DOHH2 (cell line): ENCODE measurements around the gene INPP5F.

Experiments used
- H3F3A ChIP-seq: fragments of 200-600 bp; sonication (generic), shearing (Covaris generic); 2 replicates; pipeline ENCODE4 v1.6.0; 2016; ENCODE audit warnings: antibody characterized with exemption, mild to moderate bottlenecking; ENCODE audit not compliant: control insufficient read depth, insufficient read depth
- H3K27ac ChIP-seq: fragments of 200-600 bp; sonication (generic); 2 replicates; pipeline ENCODE4 v1.5.1; 2014; ENCODE audit warnings: low read depth, mild to moderate bottlenecking, low read length, moderate library complexity
- H3K27me3 ChIP-seq: fragments of 200-600 bp; sonication (generic); 2 replicates; pipeline ENCODE4 v1.6.1; 2014; ENCODE audit warnings: mild to moderate bottlenecking, low read length, mixed read lengths; ENCODE audit not compliant: control insufficient read depth
- H3K36me3 ChIP-seq: fragments of 200-600 bp; sonication (generic); 2 replicates; pipeline ENCODE4 v1.6.1; 2014; ENCODE audit warnings: mild to moderate bottlenecking, low read length, moderate library complexity, mixed read lengths; ENCODE audit not compliant: control insufficient read depth
- H3K4me1 ChIP-seq: fragments of 200-600 bp; sonication (generic); 2 replicates; pipeline ENCODE4 v1.6.1; 2014; ENCODE audit warnings: mild to moderate bottlenecking, low read length, mixed read lengths; ENCODE audit not compliant: control insufficient read depth
- H3K4me2 ChIP-seq: fragments of 200-600 bp; sonication (generic); 2 replicates; pipeline ENCODE4 v1.6.0; 2014; ENCODE audit warnings: mild to moderate bottlenecking, low read length, moderate library complexity
- H3K4me3 ChIP-seq: fragments of 200-600 bp; sonication (generic); 2 replicates; pipeline ENCODE4 v1.5.1; 2014; ENCODE audit warnings: mild to moderate bottlenecking, low read length, mixed read lengths
- H3K79me2 ChIP-seq: fragments of 200-600 bp; sonication (generic); 2 replicates; pipeline ENCODE4 v1.6.1; 2014; ENCODE audit warnings: mild to moderate bottlenecking, low read length, mixed read lengths; ENCODE audit not compliant: control insufficient read depth
- H3K9me2 ChIP-seq: fragments of 200-600 bp; sonication (generic); replicated peaks from 2 replicates; pipeline ENCODE4 v1.6.1; 2014; ENCODE audit warnings: mild to moderate bottlenecking, low read length, mixed read lengths; ENCODE audit not compliant: control insufficient read depth
- H3K9me3 ChIP-seq: fragments of 200-600 bp; sonication (generic); 2 replicates; pipeline ENCODE4 v1.6.1; 2014; ENCODE audit warnings: antibody characterized with exemption, low read length, mixed read lengths; ENCODE audit not compliant: control insufficient read depth, insufficient read depth
- H4K20me1 ChIP-seq: fragments of 200-600 bp; sonication (generic); 2 replicates; pipeline ENCODE4 v1.6.0; 2014; ENCODE audit warnings: low read depth, mild to moderate bottlenecking, antibody characterized with exemption, low read length, moderate library complexity; ENCODE audit not compliant: control insufficient read depth, insufficient read depth
- EZH2phosphoT487 ChIP-seq: fragments of 200-600 bp; sonication (generic); IDR thresholded peaks from 2 replicates; pipeline ENCODE4 v1.6.1; 2017; ENCODE audit warnings: borderline replicate concordance, mild to moderate bottlenecking, antibody characterized with exemption, low read length, moderate library complexity, mixed read lengths
- TF ChIP-seq, protein P1 (sequence below): fragments of 200-600 bp; sonication (generic); IDR thresholded peaks from one replicate; pipeline ENCODE4 v1.5.1; 2014; ENCODE audit warnings: antibody characterized with exemption, mild to moderate bottlenecking, low read depth, low read length; ENCODE audit not compliant: poor library complexity, severe bottlenecking

INPP5F gene

DNA sequence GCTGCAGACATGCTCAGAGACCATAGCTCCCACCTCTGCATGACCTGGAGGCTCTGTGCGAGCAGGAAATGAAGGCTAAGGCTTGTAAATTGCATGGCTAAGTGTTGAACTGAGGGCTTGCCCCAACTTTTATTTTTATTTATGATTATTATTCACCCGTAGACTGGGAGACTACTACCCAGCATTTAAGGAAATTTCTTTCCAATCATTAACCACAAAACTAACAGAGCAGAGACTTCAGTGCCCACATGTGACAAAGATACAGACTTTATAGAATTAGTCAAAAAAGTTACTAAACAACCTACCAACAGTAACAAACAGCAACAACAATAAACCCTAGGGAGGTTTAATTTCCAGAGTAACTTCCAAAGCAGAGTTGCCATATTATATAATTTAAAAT, 107.1 kb downstream of the INPP5F start:
- no peaks in the 10 kb centered on the region for H3K79me2 ChIP-seq
- no peaks in the 10 kb centered on the region for H3K9me3 ChIP-seq
- H3K36me3 ChIP-seq: peaks cover 97% of the 10 kb centered on the region
- TF ChIP-seq, protein P1, sequence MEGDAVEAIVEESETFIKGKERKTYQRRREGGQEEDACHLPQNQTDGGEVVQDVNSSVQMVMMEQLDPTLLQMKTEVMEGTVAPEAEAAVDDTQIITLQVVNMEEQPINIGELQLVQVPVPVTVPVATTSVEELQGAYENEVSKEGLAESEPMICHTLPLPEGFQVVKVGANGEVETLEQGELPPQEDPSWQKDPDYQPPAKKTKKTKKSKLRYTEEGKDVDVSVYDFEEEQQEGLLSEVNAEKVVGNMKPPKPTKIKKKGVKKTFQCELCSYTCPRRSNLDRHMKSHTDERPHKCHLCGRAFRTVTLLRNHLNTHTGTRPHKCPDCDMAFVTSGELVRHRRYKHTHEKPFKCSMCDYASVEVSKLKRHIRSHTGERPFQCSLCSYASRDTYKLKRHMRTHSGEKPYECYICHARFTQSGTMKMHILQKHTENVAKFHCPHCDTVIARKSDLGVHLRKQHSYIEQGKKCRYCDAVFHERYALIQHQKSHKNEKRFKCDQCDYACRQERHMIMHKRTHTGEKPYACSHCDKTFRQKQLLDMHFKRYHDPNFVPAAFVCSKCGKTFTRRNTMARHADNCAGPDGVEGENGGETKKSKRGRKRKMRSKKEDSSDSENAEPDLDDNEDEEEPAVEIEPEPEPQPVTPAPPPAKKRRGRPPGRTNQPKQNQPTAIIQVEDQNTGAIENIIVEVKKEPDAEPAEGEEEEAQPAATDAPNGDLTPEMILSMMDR: no peak
- TF ChIP-seq EZH2phosphoT487: no peak
- no peaks in the 10 kb centered on the region for H4K20me1 ChIP-seq
- H3K4me2 ChIP-seq: no peak overlapping the region
- 0 out of 2 replicates have a peak, but pooled peaks cover 2% of the 10 kb centered on the region for H3F3A ChIP-seq
- H3K4me3 ChIP-seq: no peak overlapping the region
- H3K27ac ChIP-seq: no peak overlapping the region
- H3K9me2 ChIP-seq: no peaks in the 10 kb centered on the region
- H3K4me1 ChIP-seq: no peaks in the 10 kb centered on the region
- H3K27me3 ChIP-seq: no peaks in the 10 kb centered on the region

DNA sequence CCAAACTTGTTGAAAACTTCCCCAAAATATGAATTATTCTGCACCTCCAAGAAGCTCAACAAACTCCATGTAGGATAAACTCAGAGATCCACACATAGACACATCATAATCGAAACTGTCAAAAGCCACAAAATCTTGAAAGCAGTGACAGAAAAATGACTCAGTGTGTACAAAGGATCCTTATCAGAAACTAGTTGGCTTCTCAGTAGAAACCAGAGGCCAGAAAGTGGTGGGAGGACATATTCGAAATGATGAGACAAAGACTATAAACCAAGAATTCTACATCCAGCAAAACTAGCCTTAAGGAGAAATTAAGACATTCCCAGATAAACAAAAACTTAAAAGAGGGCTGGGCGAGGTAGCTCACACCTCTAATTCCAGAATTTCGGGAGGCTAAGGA, 108.3 kb downstream of the INPP5F start:
- TF ChIP-seq, protein P1: no peak
- no peak for TF ChIP-seq EZH2phosphoT487
- no peak overlapping the region for H3K27ac ChIP-seq
- no peak overlapping the region for H3K4me2 ChIP-seq
- H3K36me3 ChIP-seq: peaks cover 96% of the 10 kb centered on the region
- no peaks in the 10 kb centered on the region for H3K79me2 ChIP-seq
- no peak overlapping the region for H3K4me3 ChIP-seq
- H3K27me3 ChIP-seq: no peaks in the 10 kb centered on the region
- H3K9me3 ChIP-seq: no peaks in the 10 kb centered on the region
- H3K4me1 ChIP-seq: no peaks in the 10 kb centered on the region
- H3F3A ChIP-seq: 0 out of 2 replicates have a peak, but pooled peaks cover 2% of the 10 kb centered on the region
- no peaks in the 10 kb centered on the region for H3K9me2 ChIP-seq
- H4K20me1 ChIP-seq: no peaks in the 10 kb centered on the region

DNA sequence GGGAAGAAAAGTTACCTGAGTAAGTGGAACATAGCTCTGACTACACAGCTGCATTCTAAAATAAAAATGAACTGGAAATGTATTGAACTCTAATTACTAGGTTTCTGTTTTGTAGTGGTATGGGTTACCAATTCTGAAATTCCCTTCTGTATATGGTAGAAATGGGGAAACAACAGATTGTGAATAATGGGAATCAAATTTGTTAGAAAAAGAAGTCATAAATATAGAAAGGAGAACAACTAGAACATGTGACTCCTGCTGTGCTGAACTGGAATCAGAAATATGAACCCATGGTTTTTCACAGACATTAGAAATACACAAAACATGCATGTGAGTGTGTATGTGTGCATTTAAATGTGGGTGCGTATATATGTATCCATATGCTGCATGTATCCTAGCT, 119.8 kb downstream of the INPP5F start:
- H3K9me2 ChIP-seq: no peaks in the 10 kb centered on the region
- no peaks in the 10 kb centered on the region for H3K4me1 ChIP-seq
- no peak overlapping the region for H3K4me2 ChIP-seq
- TF ChIP-seq EZH2phosphoT487: no peak
- TF ChIP-seq, protein P1: no peak
- H3K27ac ChIP-seq: no peak overlapping the region
- 0 out of 2 replicates have a peak, but pooled peaks cover 3% of the 10 kb centered on the region for H3K79me2 ChIP-seq
- no peak overlapping the region for H3K4me3 ChIP-seq
- H3K9me3 ChIP-seq: no peaks in the 10 kb centered on the region
- H3K27me3 ChIP-seq: no peaks in the 10 kb centered on the region
- no peaks in the 10 kb centered on the region for H4K20me1 ChIP-seq
- 0 out of 2 replicates have a peak, but pooled peaks cover 3% of the 10 kb centered on the region for H3F3A ChIP-seq
- H3K36me3 ChIP-seq: peaks cover 93% of the 10 kb centered on the region
